HepG2 (cell line): ENCODE measurements around the gene CYCS. TPM values are rescaled to one million over a fixed set of nuclear protein-coding genes. Genes with fewer than 3 reads are reported as not detected.
A peak's percentile ranks its signal among the peaks of the same experiment; 100 is the strongest.

Experiments
- ADNP ChIP-seq: sonication (generic); formaldehyde crosslinking; IDR thresholded peaks from 2 replicates; pipeline ENCODE4 v1.4.0; 2020; ENCODE audit warnings: missing genetic modification reagents
- DRAP1 ChIP-seq: IDR thresholded peaks from 2 replicates; pipeline ENCODE4 v1.6.1; 2016; ENCODE audit warnings: missing genetic modification reagents, missing compliant biosample characterization
- HOXA3 ChIP-seq: sonication (generic); formaldehyde crosslinking; IDR thresholded peaks from 2 replicates; pipeline ENCODE4 v1.5.0; 2020; ENCODE audit warnings: missing genetic modification reagents
- KLF15 ChIP-seq: sonication (generic); formaldehyde crosslinking; IDR thresholded peaks from 2 replicates; pipeline ENCODE4 v1.8.1; 2023; ENCODE audit warnings: borderline replicate concordance, mild to moderate bottlenecking, inconsistent platforms, missing genetic modification reagents, mixed read lengths
- MTF2 ChIP-seq: sonication (generic); formaldehyde crosslinking; IDR thresholded peaks from 2 replicates; pipeline ENCODE4 v1.5.0; 2020; ENCODE audit warnings: missing genetic modification reagents, borderline replicate concordance
- NR2F2 ChIP-seq: IDR thresholded peaks from 2 replicates; pipeline ENCODE4 v1.6.1; 2012; ENCODE audit warnings: low read depth, inconsistent platforms, borderline replicate concordance
- PAXIP1 ChIP-seq: sonication (generic); formaldehyde crosslinking; conservative IDR thresholded peaks from 2 replicates; pipeline ENCODE4 v1.4.0; 2020; ENCODE audit warnings: mild to moderate bottlenecking, missing genetic modification reagents, moderate library complexity
- YY1 ChIP-seq: IDR thresholded peaks from 2 replicates; pipeline ENCODE4 v1.6.1; 2011; ENCODE audit warnings: low read length, low read depth, moderate library complexity, mild to moderate bottlenecking; ENCODE audit not compliant: insufficient read depth, insufficient replicate concordance
- ZBTB3 ChIP-seq: sonication (generic); formaldehyde crosslinking; IDR thresholded peaks from 2 replicates; pipeline ENCODE4 v1.4.0; 2020; ENCODE audit warnings: low read depth, mild to moderate bottlenecking, moderate library complexity, missing genetic modification reagents, borderline replicate concordance
- ZBTB42 ChIP-seq: sonication (generic); formaldehyde crosslinking; IDR thresholded peaks from 2 replicates; pipeline ENCODE4 v1.5.0; 2020; ENCODE audit warnings: mild to moderate bottlenecking, missing genetic modification reagents
- ZNF30 ChIP-seq: sonication (generic); formaldehyde crosslinking; IDR thresholded peaks from 2 replicates; pipeline ENCODE4 v1.5.0; 2020; ENCODE audit warnings: mild to moderate bottlenecking, missing genetic modification reagents
- ZNF367 ChIP-seq: sonication (generic); formaldehyde crosslinking; IDR thresholded peaks from 2 replicates; pipeline ENCODE4 v1.4.0; 2020; ENCODE audit warnings: missing genetic modification reagents, borderline replicate concordance
- ZNF460 ChIP-seq: sonication (generic); formaldehyde crosslinking; IDR thresholded peaks from 2 replicates; pipeline ENCODE4 v1.5.1; 2020; ENCODE audit warnings: missing genetic modification reagents, mild to moderate bottlenecking, borderline replicate concordance
- ZNF639 ChIP-seq: conservative IDR thresholded peaks from 2 replicates; pipeline ENCODE4 v1.6.1; 2018; ENCODE audit warnings: missing genetic modification reagents
- ZNF672 ChIP-seq: sonication (generic); formaldehyde crosslinking; IDR thresholded peaks from 2 replicates; pipeline ENCODE4 v1.8.1; 2022; ENCODE audit warnings: missing genetic modification reagents
- ZNF747 ChIP-seq: sonication (generic); formaldehyde crosslinking; IDR thresholded peaks from 2 replicates; pipeline ENCODE4 v1.8.1; 2023; ENCODE audit warnings: missing genetic modification reagents, mild to moderate bottlenecking, borderline replicate concordance
- ZSCAN9 ChIP-seq: IDR thresholded peaks from 2 replicates; pipeline ENCODE4 v1.6.1; 2016; ENCODE audit warnings: borderline replicate concordance
- polyA plus RNA-seq, 8 experiments: library from polyadenylated mRNA; depleted of rRNA in 3 of 8; stranded (reverse) in 7 of 8; unstranded in 1 of 8; fragments of >200 nt; fragmentation: Illumina TruSeq in 4 of 8; extraction: Trizol in 4 of 8; gene quantifications; 2 replicates each; pipeline versions ENCODE4 v1.2.1 to v1.2.3, GENCODE V29; 2011 to 2016; ENCODE audit warnings: low read depth in 4 of 8, missing spikeins in 1 of 8, mixed read lengths in 1 of 8; ENCODE audit not compliant: insufficient read depth in 1 of 8
- total RNA-seq, 5 experiments: library from RNA; depleted of rRNA; stranded (reverse); fragments of >200 nt; fragmentation: Illumina TruSeq; extraction: Trizol; gene quantifications; 2 replicates each; pipeline ENCODE4 v1.2.3, GENCODE V29; 2016; ENCODE audit warnings: low read depth in 1 of 5
- TF ChIP-seq, protein P1 (sequence below): sonication (generic); formaldehyde crosslinking; IDR thresholded peaks from 2 replicates; pipeline ENCODE4 v1.4.0; 2020; ENCODE audit warnings: missing genetic modification reagents
- TF ChIP-seq, protein P2 (sequence below): sonication (generic); formaldehyde crosslinking; IDR thresholded peaks from 2 replicates; pipeline ENCODE4 v1.8.1; 2023; ENCODE audit warnings: mild to moderate bottlenecking, missing genetic modification reagents, borderline replicate concordance

Gene CYCS
- total and polyA plus RNA-seq, 2 of the 13 experiments (the other 11 are each of a cell fraction or from before 2014, with no cell fraction given): 35.9 to 202 TPM

DNA sequence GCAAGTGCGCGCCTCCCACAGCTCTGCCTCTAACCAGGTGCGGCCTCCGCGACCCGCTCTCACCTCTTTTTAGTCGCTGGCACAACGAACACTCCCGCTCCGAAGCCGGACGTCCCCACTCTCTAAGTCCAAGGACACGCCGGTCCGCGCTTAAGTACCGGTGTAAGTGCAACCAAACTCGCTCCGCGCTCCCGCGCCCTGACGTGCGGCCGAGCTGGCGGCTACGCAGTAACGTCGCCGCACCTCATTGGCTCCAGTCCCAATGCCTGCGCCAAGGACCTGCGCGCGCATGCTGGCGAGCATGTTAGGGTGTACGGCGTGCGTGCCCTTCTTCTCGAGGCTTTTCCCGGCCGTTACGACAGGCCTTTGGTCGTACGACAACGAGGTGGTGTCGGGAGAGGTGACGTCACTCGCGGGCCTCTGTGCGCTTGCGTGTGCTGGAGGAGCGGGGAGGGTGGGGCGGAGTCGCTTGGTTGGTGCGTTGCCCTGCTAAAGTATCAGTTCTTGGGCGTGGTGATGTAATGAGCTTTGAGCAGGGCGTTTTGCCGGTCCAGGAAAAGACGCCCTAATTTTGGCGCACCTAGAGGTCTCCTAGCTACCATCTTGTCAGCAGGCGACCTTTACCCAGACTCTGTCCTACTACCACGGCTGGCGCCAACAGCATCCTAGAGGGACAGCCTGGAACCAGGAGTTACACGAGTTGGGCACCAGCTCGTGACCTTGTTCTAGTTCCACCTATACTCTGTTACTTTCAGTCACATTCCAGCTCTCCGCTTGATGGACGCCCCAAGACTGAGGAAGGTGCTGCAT, at the start of gene CYCS (continued):
- TF ChIP-seq DRAP1 (peak; percentile 99), NR2F2 (peak; percentile 44; the same call in 1 of the 2 replicates), ZNF747 (CRISPR knock-in tag) (peak; percentile 60; the same call in 1 of the 2 replicates), KLF15 (no peak), MTF2 (CRISPR knock-in tag) (no peak), ZNF30 (CRISPR knock-in tag) (no peak), ADNP (CRISPR knock-in tag) (no peak), ZNF367 (CRISPR knock-in tag) (no peak), HOXA3 (CRISPR knock-in tag) (peak; percentile 100), ZNF460 (CRISPR knock-in tag) (no peak), ZSCAN9 (peak; percentile 84), ZBTB3 (CRISPR knock-in tag) (peak; percentile 2; the same call in 1 of the 2 replicates), ZNF672 (CRISPR knock-in tag) (no peak), YY1 (peak; percentile 83), ZBTB42 (CRISPR knock-in tag) (no peak), ZNF639 (CRISPR knock-in tag) (peak; percentile 90), PAXIP1 (CRISPR knock-in tag) (peak; percentile 74)
- TF ChIP-seq, protein P1, sequence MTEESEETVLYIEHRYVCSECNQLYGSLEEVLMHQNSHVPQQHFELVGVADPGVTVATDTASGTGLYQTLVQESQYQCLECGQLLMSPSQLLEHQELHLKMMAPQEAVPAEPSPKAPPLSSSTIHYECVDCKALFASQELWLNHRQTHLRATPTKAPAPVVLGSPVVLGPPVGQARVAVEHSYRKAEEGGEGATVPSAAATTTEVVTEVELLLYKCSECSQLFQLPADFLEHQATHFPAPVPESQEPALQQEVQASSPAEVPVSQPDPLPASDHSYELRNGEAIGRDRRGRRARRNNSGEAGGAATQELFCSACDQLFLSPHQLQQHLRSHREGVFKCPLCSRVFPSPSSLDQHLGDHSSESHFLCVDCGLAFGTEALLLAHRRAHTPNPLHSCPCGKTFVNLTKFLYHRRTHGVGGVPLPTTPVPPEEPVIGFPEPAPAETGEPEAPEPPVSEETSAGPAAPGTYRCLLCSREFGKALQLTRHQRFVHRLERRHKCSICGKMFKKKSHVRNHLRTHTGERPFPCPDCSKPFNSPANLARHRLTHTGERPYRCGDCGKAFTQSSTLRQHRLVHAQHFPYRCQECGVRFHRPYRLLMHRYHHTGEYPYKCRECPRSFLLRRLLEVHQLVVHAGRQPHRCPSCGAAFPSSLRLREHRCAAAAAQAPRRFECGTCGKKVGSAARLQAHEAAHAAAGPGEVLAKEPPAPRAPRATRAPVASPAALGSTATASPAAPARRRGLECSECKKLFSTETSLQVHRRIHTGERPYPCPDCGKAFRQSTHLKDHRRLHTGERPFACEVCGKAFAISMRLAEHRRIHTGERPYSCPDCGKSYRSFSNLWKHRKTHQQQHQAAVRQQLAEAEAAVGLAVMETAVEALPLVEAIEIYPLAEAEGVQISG (CRISPR knock-in tag): peak; percentile 94
- TF ChIP-seq, protein P2, sequence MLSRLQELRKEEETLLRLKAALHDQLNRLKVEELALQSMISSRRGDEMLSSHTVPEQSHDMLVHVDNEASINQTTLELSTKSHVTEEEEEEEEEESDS (CRISPR knock-in tag): no peak; the same call in 1 of the 2 replicates
